ENCODE results near the gene RGS6.

DNA sequence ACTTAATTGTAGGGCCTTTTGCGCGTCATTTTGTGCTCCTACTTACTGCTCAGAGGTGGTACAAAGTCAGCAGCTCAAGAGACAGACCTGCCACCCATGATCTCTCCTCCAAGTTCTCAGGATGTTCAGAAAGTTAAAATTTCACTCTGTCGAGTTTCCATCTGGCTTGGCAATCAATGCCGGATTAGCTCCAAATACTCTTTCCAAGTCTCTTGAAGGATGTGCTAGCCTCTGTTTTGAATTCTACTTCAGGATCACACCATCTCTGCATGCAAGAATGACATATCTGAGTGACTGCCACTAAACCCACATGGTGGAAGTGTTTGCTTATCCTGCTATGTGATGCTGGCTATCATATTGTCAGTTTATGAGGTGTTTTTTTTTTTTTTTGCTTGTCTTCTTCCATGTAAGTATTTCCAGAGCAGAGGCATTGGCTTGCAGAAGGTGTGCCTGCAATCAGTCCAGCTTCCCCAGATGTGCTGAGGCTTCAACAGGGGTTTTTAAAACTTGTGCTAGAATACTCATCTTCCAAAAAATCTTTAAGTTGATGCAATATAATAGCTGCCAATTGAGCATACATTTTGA is 125.6 kb downstream of the RGS6 start:
- TF ChIP-seq, protein P1, sequence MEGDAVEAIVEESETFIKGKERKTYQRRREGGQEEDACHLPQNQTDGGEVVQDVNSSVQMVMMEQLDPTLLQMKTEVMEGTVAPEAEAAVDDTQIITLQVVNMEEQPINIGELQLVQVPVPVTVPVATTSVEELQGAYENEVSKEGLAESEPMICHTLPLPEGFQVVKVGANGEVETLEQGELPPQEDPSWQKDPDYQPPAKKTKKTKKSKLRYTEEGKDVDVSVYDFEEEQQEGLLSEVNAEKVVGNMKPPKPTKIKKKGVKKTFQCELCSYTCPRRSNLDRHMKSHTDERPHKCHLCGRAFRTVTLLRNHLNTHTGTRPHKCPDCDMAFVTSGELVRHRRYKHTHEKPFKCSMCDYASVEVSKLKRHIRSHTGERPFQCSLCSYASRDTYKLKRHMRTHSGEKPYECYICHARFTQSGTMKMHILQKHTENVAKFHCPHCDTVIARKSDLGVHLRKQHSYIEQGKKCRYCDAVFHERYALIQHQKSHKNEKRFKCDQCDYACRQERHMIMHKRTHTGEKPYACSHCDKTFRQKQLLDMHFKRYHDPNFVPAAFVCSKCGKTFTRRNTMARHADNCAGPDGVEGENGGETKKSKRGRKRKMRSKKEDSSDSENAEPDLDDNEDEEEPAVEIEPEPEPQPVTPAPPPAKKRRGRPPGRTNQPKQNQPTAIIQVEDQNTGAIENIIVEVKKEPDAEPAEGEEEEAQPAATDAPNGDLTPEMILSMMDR (IDR thresholded peaks at IDR 0.05) = no peak
- no peak for TF ChIP-seq EP300 (IDR thresholded peaks at IDR 0.05)
- no peak for TF ChIP-seq POLR2A (IDR thresholded peaks at IDR 0.05)
